ENCODE results near the gene BAK1. TPM values are rescaled to one million over a fixed set of nuclear protein-coding genes. Genes with fewer than 3 reads are reported as not detected.

Gene BAK1
- total and polyA plus RNA-seq, 8 donors = 2.9 to 97.0 (median 23.5) TPM

DNA sequence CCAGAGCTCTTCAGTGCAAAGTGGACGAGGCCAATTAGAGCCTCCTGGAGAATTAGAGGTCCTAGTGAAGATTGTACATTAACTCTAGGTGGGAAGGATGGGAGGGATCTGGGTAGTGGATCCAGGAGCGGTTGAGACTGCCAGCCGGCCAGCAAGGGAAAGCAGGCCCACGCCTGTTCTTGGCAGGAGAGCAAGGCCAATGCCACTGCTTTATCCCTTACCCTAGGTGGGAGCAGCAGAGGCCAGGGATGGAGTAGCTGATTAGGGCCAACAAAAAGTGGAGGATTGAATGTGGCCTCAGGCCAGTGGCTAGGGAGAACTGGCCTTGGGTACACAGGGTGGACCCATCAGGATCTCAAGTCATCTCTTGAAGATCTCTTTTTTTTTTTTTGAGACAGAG lies 44.8 kb upstream of the BAK1 start:
- no peak for DNase-seq
- H3K4me1 ChIP-seq = peaks cover 36 to 97% (median 65%) of the 10 kb centered on the region in 4 donors
- H3K36me3 ChIP-seq = peaks cover 0 to 12% (median 0%) of the 10 kb centered on the region in 4 donors

DNA sequence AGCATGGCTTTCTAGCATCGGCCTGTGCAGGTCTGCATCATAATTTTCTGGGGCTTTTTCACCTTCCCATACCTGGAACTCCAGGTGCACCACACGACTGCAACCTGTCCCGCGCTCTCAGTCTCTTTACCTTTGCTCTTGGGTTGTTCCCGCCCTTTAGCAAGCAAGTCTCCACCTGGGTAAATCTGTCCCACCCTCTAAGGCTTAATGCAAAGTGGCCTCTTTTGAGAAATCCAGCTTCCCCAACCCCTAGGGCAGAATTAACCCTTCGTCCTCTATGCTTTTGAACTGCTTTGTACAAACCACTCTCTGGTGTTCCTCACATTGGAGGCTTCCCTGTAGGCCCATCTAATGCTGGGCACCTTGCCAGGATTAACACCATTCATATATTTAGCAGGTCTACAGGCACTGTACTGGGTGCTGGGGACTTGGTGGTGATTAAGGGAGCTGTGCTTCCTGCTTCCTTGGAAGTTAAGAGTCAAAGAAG lies 43.9 kb upstream of the BAK1 start:
- Histone ChIP-seq H3K36me3 (peaks cover 0 to 12% (median 0%) of the 10 kb centered on the region in 4 donors), H3K4me3 (peak overlapping the region in 3 of 4 donors; percentile 6 to 82 (median 9)), H3K27me3 (peaks cover 0 to 32% (median 0%) of the 10 kb centered on the region in 3 donors), H3K27ac (peak overlapping the region; percentile 79 to 99 (median 96)), H3K4me1 (peaks cover 35 to 97% (median 64%) of the 10 kb centered on the region in 4 donors), H3K9me3 (no peaks in the 10 kb centered on the region)
- 38 to 65% (median 59%) methylated on average over 6 of the region's 6 CpGs for WGBS, 5 donors
- intact Hi-C loops (cut with DNase I; ENCODE audit: low total_unique reads) = no loop called here
- peak; percentile 49 to 74 for DNase-seq
- TF ChIP-seq EP300 (IDR thresholded peaks at IDR 0.05) (no peak), POLR2AphosphoS5 (IDR thresholded peaks at IDR 0.05) (peak in 1 of 3 donors; percentile 19)

More for the DNA sequence above, 44.8 kb upstream of the BAK1 start:
- Histone ChIP-seq H3K27ac (peak overlapping the region; percentile 79 to 99 (median 96)), H3K27me3 (peaks cover 0 to 32% (median 0%) of the 10 kb centered on the region in 3 donors), H3K4me3 (no peak overlapping the region), H3K9me3 (no peaks in the 10 kb centered on the region)
- intact Hi-C loops (cut with DNase I; ENCODE audit: low total_unique reads) = no loop called here
- 50 to 69% (median 55%) methylated on average over 4 of the region's 4 CpGs for WGBS, 5 donors
- TF ChIP-seq CTCF (IDR thresholded peaks at IDR 0.05) = no peak
- TF ChIP-seq POLR2A (IDR thresholded peaks at IDR 0.05) = no peak
- TF ChIP-seq POLR2AphosphoS5 (IDR thresholded peaks at IDR 0.05) = no peak
- TF ChIP-seq EP300 (IDR thresholded peaks at IDR 0.05) = no peak

DNA sequence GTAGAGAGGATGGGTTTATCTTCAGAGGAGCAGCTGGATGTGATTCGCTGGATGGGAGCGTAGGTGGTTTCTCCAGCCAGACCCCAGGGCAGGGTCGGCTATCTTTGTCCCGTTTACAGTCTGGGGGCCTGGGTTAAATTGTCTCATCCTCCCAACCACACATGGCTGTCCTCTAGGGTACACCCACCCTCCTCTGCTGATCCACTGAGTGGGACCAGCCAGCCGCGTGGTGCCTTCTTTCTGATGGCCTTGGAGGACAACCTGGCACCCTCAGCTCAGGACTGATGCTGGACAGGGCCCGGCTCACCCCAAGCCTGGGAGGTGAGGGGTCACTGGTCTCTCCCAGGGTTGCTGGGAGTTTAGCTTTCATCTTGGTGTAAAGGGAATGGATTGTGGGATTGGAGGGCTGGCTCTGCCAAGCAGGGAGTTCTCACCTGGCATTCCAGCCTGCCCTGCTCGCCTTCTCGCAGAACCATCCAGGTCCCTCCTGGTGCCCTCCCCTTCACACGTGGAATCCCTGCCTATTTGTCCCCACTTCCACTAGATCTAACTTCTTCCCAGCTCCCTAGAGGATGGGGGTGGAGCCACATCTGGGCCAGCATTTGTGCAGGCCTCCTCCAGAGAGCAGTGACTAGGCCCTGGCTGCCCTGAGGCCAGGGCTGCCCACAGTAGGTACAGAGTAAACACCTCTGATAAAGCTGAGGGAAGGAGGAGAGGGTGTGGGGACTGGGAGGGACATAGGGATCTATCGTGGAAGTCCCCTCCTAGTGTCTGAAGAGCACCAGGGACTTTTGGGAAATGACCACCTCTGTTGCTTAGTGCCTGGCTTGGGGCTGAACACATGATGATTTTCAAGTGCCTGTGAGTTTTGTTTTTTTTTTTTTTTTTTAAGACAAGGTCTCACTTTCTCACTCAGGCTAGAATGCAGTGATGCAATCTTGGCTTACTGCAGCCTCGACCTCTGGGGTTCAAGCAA lies 42.7 kb upstream of the BAK1 start:
- intact Hi-C loops (cut with DNase I; ENCODE audit: low total_unique reads) = no loop called here
- Histone ChIP-seq H3K27ac (peak overlapping the region; percentile 91 to 99 (median 96)), H3K9me3 (no peaks in the 10 kb centered on the region), H3K27me3 (peaks cover 0 to 32% (median 0%) of the 10 kb centered on the region in 3 donors), H3K36me3 (peaks cover 0 to 12% (median 0%) of the 10 kb centered on the region in 4 donors), H3K4me1 (peaks cover 25 to 86% (median 52%) of the 10 kb centered on the region in 4 donors), H3K4me3 (peak overlapping the region; percentile 57 to 82 (median 71))
- DNase-seq = peak; percentile 62 to 63
- TF ChIP-seq POLR2A (IDR thresholded peaks at IDR 0.05) (no peak), POLR2AphosphoS5 (IDR thresholded peaks at IDR 0.05) (peak in 2 of 3 donors; percentile 6 to 38), EP300 (IDR thresholded peaks at IDR 0.05) (no peak), CTCF (IDR thresholded peaks at IDR 0.05) (no peak)
- 29 to 57% (median 38%) methylated on average over 12 of the region's 12 CpGs for WGBS, 5 donors

- DNase-seq = peak; percentile 63 to 81
- intact Hi-C loops (cut with DNase I; ENCODE audit: low total_unique reads) = no loop called here
- Histone ChIP-seq H3K36me3 (peaks cover 0 to 10% (median 0%) of the 10 kb centered on the region in 4 donors), H3K9me3 (no peaks in the 10 kb centered on the region), H3K4me1 (peaks cover 23 to 77% (median 45%) of the 10 kb centered on the region in 4 donors), H3K4me3 (peak overlapping the region; percentile 57 to 82 (median 71)), H3K27ac (peak overlapping the region; percentile 91 to 99 (median 96)), H3K27me3 (peaks cover 0 to 32% (median 0%) of the 10 kb centered on the region in 3 donors)
- TF ChIP-seq EP300 (IDR thresholded peaks at IDR 0.05) (no peak), CTCF (IDR thresholded peaks at IDR 0.05) (no peak), POLR2A (IDR thresholded peaks at IDR 0.05) (no peak), POLR2AphosphoS5 (IDR thresholded peaks at IDR 0.05) (no peak)
- WGBS, 5 donors = 3 to 12% (median 6%) methylated on average over 21 to 39 of the region's 39 CpGs
Measured at GRCh38 chr6:33621711-33622388, 41.8 kb upstream of the BAK1 start.

All from stomach (tissue), 9 donors.